DMS53 treated with DMSO at 0.1 percent for 48 hours (cell line): ENCODE measurements around the gene ZMYM2.

Experiments used
- DNase-seq: peaks from one replicate; lab custom pipeline; 2025; ENCODE audit not compliant: unreplicated experiment; lab: John Stamatoyannopoulos, UW

The ZMYM2 gene

GRCh38 chr13:20131057-20131832, 172.7 kb downstream of the ZMYM2 start:
- DNase-seq: no peak

- no peak for DNase-seq
Measured at GRCh38 chr13:20132052-20132634, 173.6 kb downstream of the ZMYM2 start.

DNA sequence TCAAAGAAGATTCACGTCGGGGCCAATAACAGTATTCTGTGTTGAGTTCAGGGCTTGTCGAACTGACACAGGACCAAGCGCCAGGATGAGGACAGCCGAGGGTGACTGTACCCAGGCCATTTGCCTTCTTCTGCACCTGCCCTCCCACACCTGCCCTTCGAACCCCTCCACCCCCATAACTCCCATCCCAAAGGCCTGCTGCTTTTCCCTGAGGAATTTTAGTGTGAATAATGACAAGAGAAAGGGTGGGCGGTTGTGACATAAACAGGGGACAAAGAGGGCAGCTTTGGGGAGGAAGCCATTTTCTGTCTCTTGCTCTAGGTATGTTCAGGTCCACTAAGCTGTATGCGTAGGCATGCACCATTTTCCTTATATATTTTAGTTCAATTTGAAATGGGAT, 176.2 kb downstream of the ZMYM2 start:
- no peak for DNase-seq

- DNase-seq: peak; percentile 72
Measured at GRCh38 chr13:20136781-20137703, 178.5 kb downstream of the ZMYM2 start.

GRCh38 chr13:20137875-20138274, 179.3 kb downstream of the ZMYM2 start:
- no peak for DNase-seq

DNA sequence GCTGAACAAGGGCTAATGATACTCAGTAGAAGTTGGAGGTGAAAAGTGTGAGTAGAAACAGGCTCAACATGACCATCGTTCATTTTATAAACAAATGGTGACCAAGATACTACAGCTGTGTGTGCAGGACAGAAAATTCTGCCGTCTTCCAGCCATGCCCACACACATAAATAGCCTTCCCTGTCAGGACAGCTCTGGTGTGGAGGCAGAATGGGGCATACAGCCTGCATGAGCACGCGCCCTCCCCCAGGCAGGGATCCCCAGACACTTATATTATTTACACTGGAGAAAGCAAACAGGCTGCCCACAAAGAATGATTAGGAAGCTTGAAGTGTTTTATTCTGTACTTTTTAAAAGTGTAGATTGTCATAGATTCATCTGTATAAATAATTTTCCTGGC, 182.0 kb downstream of the ZMYM2 start:
- DNase-seq: peak; percentile 17
